ENCODE data around the gene SLC25A42.

SLC25A42 gene

GRCh38 chr19:19149435-19149834 lies 85.6 kb downstream of the SLC25A42 start:
- no peak overlapping the region for H3K4me3 ChIP-seq (ENCODE audit: low read depth, low read length)
- in situ Hi-C loops (cut with HindIII; ENCODE audit: low sequenced_read_pairs), result no loop called here
- DNase-seq (ENCODE audit: low read depth, low spot score), result no peak
- TF ChIP-seq CTCF (IDR thresholded peaks at IDR 0.05; ENCODE audit: low read depth, low read length), result no peak

GRCh38 chr19:19151418-19151817 lies 87.6 kb downstream of the SLC25A42 start:
- in situ Hi-C loops (cut with HindIII; ENCODE audit: low sequenced_read_pairs), result no loop called here
- no peak for TF ChIP-seq CTCF (IDR thresholded peaks at IDR 0.05; ENCODE audit: low read depth, low read length)
- H3K4me3 ChIP-seq (ENCODE audit: low read depth, low read length), result no peak overlapping the region
- no peak for DNase-seq (ENCODE audit: low read depth, low spot score)

GRCh38 chr19:19152668-19153384 lies 89.0 kb downstream of the SLC25A42 start:
- in situ Hi-C loops (cut with HindIII; ENCODE audit: low sequenced_read_pairs), result no loop called here
- no peak for DNase-seq (ENCODE audit: low read depth, low spot score)
- no peak for TF ChIP-seq CTCF (IDR thresholded peaks at IDR 0.05; ENCODE audit: low read depth, low read length)
- H3K4me3 ChIP-seq (ENCODE audit: low read depth, low read length), result no peak overlapping the region

DNA sequence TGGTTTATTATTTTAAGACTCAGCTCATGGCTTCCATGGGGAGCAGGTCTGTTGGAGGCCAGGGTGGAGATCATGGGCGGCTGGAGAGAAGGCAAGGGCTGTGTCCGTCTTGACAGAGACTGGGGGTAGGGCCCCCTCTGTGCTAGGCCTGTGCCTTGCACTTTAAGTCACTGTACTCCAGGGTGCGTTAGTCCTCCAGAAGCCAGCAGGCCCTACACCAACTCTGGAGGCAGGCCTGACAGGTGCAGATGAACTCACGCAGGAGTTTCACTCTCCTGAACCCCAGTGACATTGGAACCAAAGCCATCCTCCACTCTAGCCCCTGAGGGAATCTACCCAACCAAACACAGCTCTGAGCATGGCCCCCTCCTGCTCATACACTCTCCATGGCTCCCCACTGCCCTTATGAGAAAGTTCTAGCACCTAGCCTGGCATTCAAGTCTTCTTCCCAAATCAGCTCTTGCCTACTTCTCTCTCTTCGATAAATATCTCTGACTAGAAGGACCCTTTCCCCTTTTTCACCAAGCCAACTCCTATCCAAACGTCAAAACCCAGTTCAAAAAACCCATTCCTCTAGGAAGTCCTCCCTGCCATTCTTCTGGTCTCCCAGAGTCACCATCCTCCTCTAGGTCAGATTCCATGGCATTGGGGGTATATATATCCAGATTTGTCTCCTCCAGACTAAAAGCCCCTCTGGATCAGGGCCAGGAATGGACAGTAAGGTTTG lies 91.1 kb downstream of the SLC25A42 start:
- DNase-seq (ENCODE audit: low read depth, low spot score), result no peak
- TF ChIP-seq CTCF (IDR thresholded peaks at IDR 0.05; ENCODE audit: low read depth, low read length), result no peak
- no peak overlapping the region for H3K4me3 ChIP-seq (ENCODE audit: low read depth, low read length)
- in situ Hi-C loops (cut with HindIII; ENCODE audit: low sequenced_read_pairs), result no loop called here

GRCh38 chr19:19155495-19156219 lies 91.9 kb downstream of the SLC25A42 start:
- TF ChIP-seq CTCF (IDR thresholded peaks at IDR 0.05; ENCODE audit: low read depth, low read length), result no peak
- in situ Hi-C loops (cut with HindIII; ENCODE audit: low sequenced_read_pairs), result no loop called here
- DNase-seq (ENCODE audit: low read depth, low spot score), result no peak
- H3K4me3 ChIP-seq (ENCODE audit: low read depth, low read length), result no peak overlapping the region

DNA sequence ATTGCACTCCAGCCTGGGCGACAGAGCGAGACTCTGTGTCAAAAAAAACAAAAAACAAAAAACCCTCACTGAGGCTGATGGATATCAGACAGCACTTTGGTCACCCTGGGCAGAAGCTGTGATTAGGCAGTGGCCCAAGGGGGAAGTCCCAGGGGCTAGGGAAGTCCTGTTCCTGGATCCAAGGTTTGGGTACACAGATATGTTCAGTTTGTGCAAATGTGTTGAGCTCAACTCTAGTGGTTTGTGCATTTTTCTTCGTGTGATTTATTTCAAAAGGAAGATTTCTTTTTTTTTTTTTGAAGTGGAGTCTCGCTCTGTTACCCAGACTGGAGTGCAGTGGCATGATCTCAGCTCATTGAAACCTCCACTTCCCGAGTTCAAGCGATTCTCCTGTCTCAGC lies 94.0 kb downstream of the SLC25A42 start:
- TF ChIP-seq CTCF (IDR thresholded peaks at IDR 0.05; ENCODE audit: low read depth, low read length), result no peak
- no peak overlapping the region for H3K4me3 ChIP-seq (ENCODE audit: low read depth, low read length)
- in situ Hi-C loops (cut with HindIII; ENCODE audit: low sequenced_read_pairs), result no loop called here
- DNase-seq (ENCODE audit: low read depth, low spot score), result no peak

All from astrocyte of the spinal cord (primary cell).